ENCODE measurements around the gene AGL. TPM values are rescaled to one million over a fixed set of nuclear protein-coding genes. Genes with fewer than 3 reads are reported as not detected.

Gene AGL
- total and polyA plus RNA-seq, 10 of the 15 experiments (the other 5 are each of a cell fraction or from before 2014, with no cell fraction given): 5.6 to 21.6 (median 13.7) TPM

DNA sequence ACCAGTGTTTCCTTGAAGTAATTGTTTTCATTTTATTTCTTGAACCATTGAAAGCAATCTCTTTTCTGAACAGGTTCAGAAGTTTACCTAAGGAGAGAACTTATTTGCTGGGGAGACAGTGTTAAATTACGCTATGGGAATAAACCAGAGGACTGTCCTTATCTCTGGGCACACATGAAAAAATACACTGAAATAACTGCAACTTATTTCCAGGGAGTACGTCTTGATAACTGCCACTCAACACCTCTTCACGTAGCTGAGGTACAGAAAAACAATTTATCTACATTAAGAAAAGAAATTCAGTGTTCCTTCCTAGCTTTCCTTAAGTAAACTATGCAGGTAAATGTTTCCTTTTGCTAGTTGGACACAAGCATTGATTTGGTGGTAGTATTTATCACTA lies 27.4 kb downstream of the AGL start (continued):
- no peak for TF ChIP-seq CEBPZ (IDR thresholded peaks at IDR 0.05; ENCODE audit: low read depth, low read length)
- TF ChIP-seq, protein P1, sequence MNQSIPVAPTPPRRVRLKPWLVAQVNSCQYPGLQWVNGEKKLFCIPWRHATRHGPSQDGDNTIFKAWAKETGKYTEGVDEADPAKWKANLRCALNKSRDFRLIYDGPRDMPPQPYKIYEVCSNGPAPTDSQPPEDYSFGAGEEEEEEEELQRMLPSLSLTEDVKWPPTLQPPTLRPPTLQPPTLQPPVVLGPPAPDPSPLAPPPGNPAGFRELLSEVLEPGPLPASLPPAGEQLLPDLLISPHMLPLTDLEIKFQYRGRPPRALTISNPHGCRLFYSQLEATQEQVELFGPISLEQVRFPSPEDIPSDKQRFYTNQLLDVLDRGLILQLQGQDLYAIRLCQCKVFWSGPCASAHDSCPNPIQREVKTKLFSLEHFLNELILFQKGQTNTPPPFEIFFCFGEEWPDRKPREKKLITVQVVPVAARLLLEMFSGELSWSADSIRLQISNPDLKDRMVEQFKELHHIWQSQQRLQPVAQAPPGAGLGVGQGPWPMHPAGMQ (IDR thresholded peaks at IDR 0.05; ENCODE audit: borderline replicate concordance): no peak

GRCh38 chr1:99886179-99886578 lies 36.0 kb downstream of the AGL start:
- intact Hi-C loops (cut with micrococcal nuclease; ENCODE audit: unreplicated experiment): no loop called here
- ChIA-PET CTCF (no interaction called here), POLR2A (no interaction called here), RAD21 (ENCODE audit: unreplicated experiment) (no interaction called here), SMC1A (ENCODE audit: uncharacterized antibody, unreplicated experiment) (interaction anchor here (0.5 to 1.8 kb wide), 4 partner anchors 16 to 286 kb away, joined by 3 to 8 read pairs (median 4); partner anchors contain the start of gene TRMT13)
- H3K4me3 ChIP-seq: no peak overlapping the region
- DNase-seq (ENCODE audit: low read depth, low spot score): no peak
- no peak overlapping the region for H3K4me2 ChIP-seq (ENCODE audit: control insufficient read depth, insufficient read depth)
- no peak for ATAC-seq
- H3K27me3 ChIP-seq (replicated peaks in 1 of 2; ENCODE audit: control insufficient read depth in 2 of 2, insufficient read depth in 2 of 2, low read length in 1 of 2): no peaks in the 10 kb centered on the region
- FAIRE-seq: no peak
- H3K27ac ChIP-seq (ENCODE audit: control insufficient read depth, insufficient read depth): no peak overlapping the region
- no peaks in the 10 kb centered on the region for H3K79me2 ChIP-seq (ENCODE audit: control insufficient read depth, insufficient read depth, low read length)
- no peaks in the 10 kb centered on the region for H4K20me1 ChIP-seq (ENCODE audit: control insufficient read depth, insufficient read depth)
- H3K4me1 ChIP-seq (ENCODE audit: control insufficient read depth, insufficient read depth, low read length): no peaks in the 10 kb centered on the region
- H3K9ac ChIP-seq (ENCODE audit: control insufficient read depth, insufficient read depth, low read length): no peak overlapping the region
- no TSS peak for BruUV-seq (replicated peaks)
- H2AFZ ChIP-seq (ENCODE audit: control insufficient read depth, low read depth, low read length): no peak overlapping the region
- no peaks in the 10 kb centered on the region for H3K9me3 ChIP-seq (replicated peaks; ENCODE audit: control insufficient read depth, insufficient read depth, low read length)
- in situ Hi-C loops (cut with MboI): no loop called here
- 0% methylated on average over 1 of the region's 1 CpG for WGBS (ENCODE audit: insufficient coverage, insufficient replicate concordance, low lambda C conversion rate, missing lambda C conversion rate)
- H3K36me3 ChIP-seq (ENCODE audit: control insufficient read depth in 2 of 2, insufficient read depth in 2 of 2, low read length in 1 of 2): peaks cover 1 to 10% of the 10 kb centered on the region in 2 experiments; a peak in 2 of 4 replicates
- TF ChIP-seq NFYB (IDR thresholded peaks at IDR 0.05; ENCODE audit: insufficient read depth, low read depth, low read length): no peak
- no peak for TF ChIP-seq YBX1 (IDR thresholded peaks at IDR 0.05)
- TF ChIP-seq, protein P2, sequence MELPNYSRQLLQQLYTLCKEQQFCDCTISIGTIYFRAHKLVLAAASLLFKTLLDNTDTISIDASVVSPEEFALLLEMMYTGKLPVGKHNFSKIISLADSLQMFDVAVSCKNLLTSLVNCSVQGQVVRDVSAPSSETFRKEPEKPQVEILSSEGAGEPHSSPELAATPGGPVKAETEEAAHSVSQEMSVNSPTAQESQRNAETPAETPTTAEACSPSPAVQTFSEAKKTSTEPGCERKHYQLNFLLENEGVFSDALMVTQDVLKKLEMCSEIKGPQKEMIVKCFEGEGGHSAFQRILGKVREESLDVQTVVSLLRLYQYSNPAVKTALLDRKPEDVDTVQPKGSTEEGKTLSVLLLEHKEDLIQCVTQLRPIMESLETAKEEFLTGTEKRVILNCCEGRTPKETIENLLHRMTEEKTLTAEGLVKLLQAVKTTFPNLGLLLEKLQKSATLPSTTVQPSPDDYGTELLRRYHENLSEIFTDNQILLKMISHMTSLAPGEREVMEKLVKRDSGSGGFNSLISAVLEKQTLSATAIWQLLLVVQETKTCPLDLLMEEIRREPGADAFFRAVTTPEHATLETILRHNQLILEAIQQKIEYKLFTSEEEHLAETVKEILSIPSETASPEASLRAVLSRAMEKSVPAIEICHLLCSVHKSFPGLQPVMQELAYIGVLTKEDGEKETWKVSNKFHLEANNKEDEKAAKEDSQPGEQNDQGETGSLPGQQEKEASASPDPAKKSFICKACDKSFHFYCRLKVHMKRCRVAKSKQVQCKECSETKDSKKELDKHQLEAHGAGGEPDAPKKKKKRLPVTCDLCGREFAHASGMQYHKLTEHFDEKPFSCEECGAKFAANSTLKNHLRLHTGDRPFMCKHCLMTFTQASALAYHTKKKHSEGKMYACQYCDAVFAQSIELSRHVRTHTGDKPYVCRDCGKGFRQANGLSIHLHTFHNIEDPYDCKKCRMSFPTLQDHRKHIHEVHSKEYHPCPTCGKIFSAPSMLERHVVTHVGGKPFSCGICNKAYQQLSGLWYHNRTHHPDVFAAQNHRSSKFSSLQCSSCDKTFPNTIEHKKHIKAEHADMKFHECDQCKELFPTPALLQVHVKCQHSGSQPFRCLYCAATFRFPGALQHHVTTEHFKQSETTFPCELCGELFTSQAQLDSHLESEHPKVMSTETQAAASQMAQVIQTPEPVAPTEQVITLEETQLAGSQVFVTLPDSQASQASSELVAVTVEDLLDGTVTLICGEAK (IDR thresholded peaks at IDR 0.05; ENCODE audit: borderline replicate concordance): no peak
- no peak for TF ChIP-seq ATF2 (IDR thresholded peaks at IDR 0.05; ENCODE audit: low read length)
- TF ChIP-seq LARP7 (IDR thresholded peaks at IDR 0.05): no peak
- TF ChIP-seq PRDM15 (CRISPR knock-in tag; IDR thresholded peaks at IDR 0.05): no peak

All from GM12878 (cell line).